ENCODE data around the gene ANKH.

DNA sequence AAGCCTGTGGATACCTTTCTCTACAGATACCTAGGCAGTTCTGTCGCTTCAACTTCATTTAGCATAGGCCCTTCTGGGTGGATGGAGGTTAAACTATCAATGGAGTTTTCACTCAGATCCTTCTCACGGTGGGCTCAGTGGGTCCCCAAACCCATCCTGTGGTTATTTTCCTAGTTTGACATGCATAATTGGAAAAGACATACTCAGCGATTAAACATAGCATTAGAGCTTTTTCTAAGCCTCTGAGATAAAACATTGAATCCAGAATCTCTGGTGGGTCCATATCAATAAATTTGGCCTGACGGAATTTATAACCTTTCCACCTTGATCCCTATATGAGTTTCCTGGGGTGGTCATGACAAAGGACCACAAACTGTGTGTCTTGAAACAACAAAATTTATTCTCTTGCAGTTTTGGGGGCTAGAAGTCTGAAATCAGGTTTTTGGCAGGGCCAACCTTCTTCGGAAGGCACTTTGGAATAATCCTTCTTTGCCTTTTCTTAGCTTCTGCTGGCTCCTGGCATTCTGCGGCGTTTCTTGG is 208.8 kb downstream of the ANKH start:
- TF ChIP-seq, protein P1, sequence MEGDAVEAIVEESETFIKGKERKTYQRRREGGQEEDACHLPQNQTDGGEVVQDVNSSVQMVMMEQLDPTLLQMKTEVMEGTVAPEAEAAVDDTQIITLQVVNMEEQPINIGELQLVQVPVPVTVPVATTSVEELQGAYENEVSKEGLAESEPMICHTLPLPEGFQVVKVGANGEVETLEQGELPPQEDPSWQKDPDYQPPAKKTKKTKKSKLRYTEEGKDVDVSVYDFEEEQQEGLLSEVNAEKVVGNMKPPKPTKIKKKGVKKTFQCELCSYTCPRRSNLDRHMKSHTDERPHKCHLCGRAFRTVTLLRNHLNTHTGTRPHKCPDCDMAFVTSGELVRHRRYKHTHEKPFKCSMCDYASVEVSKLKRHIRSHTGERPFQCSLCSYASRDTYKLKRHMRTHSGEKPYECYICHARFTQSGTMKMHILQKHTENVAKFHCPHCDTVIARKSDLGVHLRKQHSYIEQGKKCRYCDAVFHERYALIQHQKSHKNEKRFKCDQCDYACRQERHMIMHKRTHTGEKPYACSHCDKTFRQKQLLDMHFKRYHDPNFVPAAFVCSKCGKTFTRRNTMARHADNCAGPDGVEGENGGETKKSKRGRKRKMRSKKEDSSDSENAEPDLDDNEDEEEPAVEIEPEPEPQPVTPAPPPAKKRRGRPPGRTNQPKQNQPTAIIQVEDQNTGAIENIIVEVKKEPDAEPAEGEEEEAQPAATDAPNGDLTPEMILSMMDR (IDR thresholded peaks at IDR 0.05) = no peak
- TF ChIP-seq POLR2AphosphoS5 (IDR thresholded peaks at IDR 0.05) (no peak), POLR2A (IDR thresholded peaks at IDR 0.05; ENCODE audit: low read depth) (no peak)
